Activated CD8-positive, alpha-beta T cell treated with anti-CD3 and anti-CD28 coated beads for 36 hours (primary cell): ENCODE data around the gene CHST12. TPM values are rescaled to one million over a fixed set of nuclear protein-coding genes. Genes with fewer than 3 reads are reported as not detected.

Source experiments
- ATAC-seq: fragments of 200-7000 bp; cut with Tn5 transposase; one replicate; pipeline ENCODE4 v1.10.0; 2021; ENCODE audit warnings: mild to moderate bottlenecking, moderate library complexity
- CTCF ChIA-PET: fragments of 350-600 bp; sonication (Branson Sonifier 250); formaldehyde crosslinking; loops from one replicate; lab custom pipeline; 2021; ENCODE audit warnings: antibody characterized with exemption; lab: Charles Lee
- POLR2A ChIA-PET: fragments of 350-600 bp; sonication (Branson Sonifier 250); formaldehyde crosslinking; loops from one replicate; lab custom pipeline; 2021; ENCODE audit warnings: antibody characterized with exemption; lab: Charles Lee
- DNase-seq: peaks from one replicate; pipeline ENCODE4 v3.0.0-alpha.2; 2020
- H3K27ac Mint-ChIP-seq: one replicate; pipeline ENCODE4 v1.8.0; 2021; ENCODE audit warnings: mild to moderate bottlenecking, mixed read lengths
- H3K27me3 Mint-ChIP-seq: one replicate; pipeline ENCODE4 v1.8.0; 2021; ENCODE audit warnings: mixed read lengths
- H3K36me3 Mint-ChIP-seq: one replicate; pipeline ENCODE4 v1.8.0; 2021; ENCODE audit warnings: low read depth, mixed read lengths
- H3K4me1 Mint-ChIP-seq: one replicate; pipeline ENCODE4 v1.8.0; 2021; ENCODE audit warnings: low read depth, mixed read lengths
- H3K4me3 Mint-ChIP-seq: one replicate; pipeline ENCODE4 v1.8.0; 2021; ENCODE audit warnings: mild to moderate bottlenecking, moderate library complexity, mixed read lengths
- H3K9me3 Mint-ChIP-seq: one replicate; pipeline ENCODE4 v1.8.0; 2021; ENCODE audit warnings: mixed read lengths
- intact Hi-C: fragments of 100-400 bp; cut with micrococcal nuclease; formaldehyde crosslinking; loops from one replicate; pipeline ENCODE4 v1.10.0; 2022
- total RNA-seq, 2 experiments: library from RNA; stranded (reverse); gene quantifications; one replicate each; pipeline ENCODE4 v1.2.3, GENCODE V29; 2021
- TF ChIP-seq, protein P1 (sequence below): fragments of 200-600 bp; IDR thresholded peaks from one replicate; pipeline ENCODE4 v1.8.0; 2022; ENCODE audit warnings: antibody characterized with exemption, mild to moderate bottlenecking

Gene CHST12
- total RNA-seq, 2 experiments from 2014 or later: 2.9 to 4.7 TPM

DNA sequence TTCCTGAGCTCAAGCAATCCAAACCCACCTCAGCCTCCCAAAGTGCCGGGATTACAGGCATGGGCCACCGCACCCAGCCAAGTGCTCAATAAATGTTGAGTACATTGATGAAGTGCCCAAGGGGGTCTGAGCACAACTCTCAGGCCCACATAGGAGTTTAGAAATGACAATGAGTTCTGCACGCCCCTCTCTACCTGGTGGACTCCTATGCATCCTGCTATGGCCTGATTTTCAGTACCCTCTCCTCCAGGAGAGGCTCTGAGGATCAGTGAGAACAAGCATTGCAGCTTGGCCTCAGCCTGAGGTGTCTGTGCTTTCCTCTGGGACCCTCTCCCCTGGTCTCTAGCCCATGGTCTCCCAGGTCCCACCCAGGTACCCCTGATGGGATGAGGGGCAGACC is 93.7 kb downstream of the CHST12 start:
- ATAC-seq: no peak
- intact Hi-C loops: no loop called here
- no peak overlapping the region for H3K27ac Mint-ChIP-seq

DNA sequence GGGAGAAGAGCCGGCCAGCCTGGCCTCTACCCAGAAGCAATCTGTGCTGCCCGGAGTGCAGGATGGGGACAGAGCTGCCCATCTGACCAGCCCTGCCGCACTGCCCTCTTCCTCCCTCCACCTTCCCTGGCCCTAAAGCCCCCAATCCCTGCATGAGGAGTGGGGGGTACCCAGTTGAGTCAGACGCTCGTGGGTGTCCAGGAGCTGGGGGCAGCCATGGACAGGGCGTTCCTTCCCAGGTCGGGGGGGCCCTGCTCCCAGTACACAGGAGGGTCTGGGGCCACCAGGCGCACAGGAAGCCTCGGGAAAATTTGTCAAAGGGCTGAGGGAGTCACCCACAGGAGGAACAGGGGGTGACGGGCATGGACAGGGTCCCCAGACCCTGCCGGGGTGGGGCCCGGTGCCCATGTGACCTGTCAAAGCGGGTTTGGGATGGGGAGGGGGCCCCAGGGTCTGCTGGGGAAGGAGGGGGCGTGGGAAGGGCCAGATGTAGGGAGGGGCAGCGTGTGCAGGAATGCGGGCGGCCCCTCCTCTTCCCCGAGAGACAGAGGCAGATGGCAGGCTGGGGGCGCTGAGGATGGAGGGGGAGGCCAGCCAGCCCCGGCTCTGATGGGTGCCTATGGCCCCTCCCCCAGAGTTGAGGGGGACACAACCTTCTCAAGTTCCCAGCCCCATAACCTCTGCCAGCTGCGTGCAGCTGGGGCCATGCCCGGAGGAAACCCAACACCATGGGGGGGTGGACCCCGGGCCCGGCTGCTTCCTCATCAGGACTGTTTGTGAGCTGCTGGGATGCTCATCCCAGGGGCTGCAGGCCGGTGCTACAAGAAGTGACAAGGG is 94.3 kb downstream of the CHST12 start:
- H3K4me3 Mint-ChIP-seq: no peak overlapping the region
- TF ChIP-seq, protein P1, sequence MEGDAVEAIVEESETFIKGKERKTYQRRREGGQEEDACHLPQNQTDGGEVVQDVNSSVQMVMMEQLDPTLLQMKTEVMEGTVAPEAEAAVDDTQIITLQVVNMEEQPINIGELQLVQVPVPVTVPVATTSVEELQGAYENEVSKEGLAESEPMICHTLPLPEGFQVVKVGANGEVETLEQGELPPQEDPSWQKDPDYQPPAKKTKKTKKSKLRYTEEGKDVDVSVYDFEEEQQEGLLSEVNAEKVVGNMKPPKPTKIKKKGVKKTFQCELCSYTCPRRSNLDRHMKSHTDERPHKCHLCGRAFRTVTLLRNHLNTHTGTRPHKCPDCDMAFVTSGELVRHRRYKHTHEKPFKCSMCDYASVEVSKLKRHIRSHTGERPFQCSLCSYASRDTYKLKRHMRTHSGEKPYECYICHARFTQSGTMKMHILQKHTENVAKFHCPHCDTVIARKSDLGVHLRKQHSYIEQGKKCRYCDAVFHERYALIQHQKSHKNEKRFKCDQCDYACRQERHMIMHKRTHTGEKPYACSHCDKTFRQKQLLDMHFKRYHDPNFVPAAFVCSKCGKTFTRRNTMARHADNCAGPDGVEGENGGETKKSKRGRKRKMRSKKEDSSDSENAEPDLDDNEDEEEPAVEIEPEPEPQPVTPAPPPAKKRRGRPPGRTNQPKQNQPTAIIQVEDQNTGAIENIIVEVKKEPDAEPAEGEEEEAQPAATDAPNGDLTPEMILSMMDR: no peak
- DNase-seq (no peak), ATAC-seq (no peak)
- peaks cover 4% of the 10 kb centered on the region for H3K27me3 Mint-ChIP-seq
- POLR2A ChIA-PET: no interaction called here
- H3K9me3 Mint-ChIP-seq: no peaks in the 10 kb centered on the region
- no peaks in the 10 kb centered on the region for H3K4me1 Mint-ChIP-seq
- no peak overlapping the region for H3K27ac Mint-ChIP-seq
- no peaks in the 10 kb centered on the region for H3K36me3 Mint-ChIP-seq
- CTCF ChIA-PET: interaction anchor here (1.0 to 1.5 kb wide), 2 partner anchors 14 to 29 kb away, joined by 4 to 9 read pairs; no protein-coding TSS in a partner anchor
- intact Hi-C loops: no loop called here

More for the DNA sequence above, 93.7 kb downstream of the CHST12 start:
- Mint-ChIP-seq H3K9me3 (peaks cover under 1% of the 10 kb centered on the region), H3K4me3 (no peak overlapping the region), H3K4me1 (no peaks in the 10 kb centered on the region), H3K27me3 (peaks cover 5% of the 10 kb centered on the region), H3K36me3 (no peaks in the 10 kb centered on the region)
- TF ChIP-seq, protein P1: no peak
- no peak for DNase-seq
- POLR2A ChIA-PET: interaction anchor here (0.6 kb wide), 1 partner anchor 119 kb away, joined by 3 read pairs; no protein-coding TSS in a partner anchor
- CTCF ChIA-PET: no interaction called here

Other genes with a start within 250 kb of the CHST12 start
- 10 to 100 TPM; 40.0 to 44.7 TPM for gene MAD1L1, start 170.7 kb upstream of the CHST12 start, total RNA-seq
- 10 to 100 TPM; 30.3 to 31.9 TPM for gene MRM2, start 161.4 kb upstream of the CHST12 start, total RNA-seq
- gene NUDT1, start 161.4 kb upstream of the CHST12 start, total RNA-seq: 10 to 100 TPM; 90.2 to 93.9 TPM
- 10 to 100 TPM; 31.7 to 36.8 TPM for gene SNX8, start 89.2 kb upstream of the CHST12 start, total RNA-seq
- 100 to 1,000 TPM; 252 to 256 TPM for gene EIF3B, start 48.8 kb upstream of the CHST12 start, total RNA-seq
- gene GRIFIN, start 72.8 kb downstream of the CHST12 start, total RNA-seq: not detected
- gene LFNG, start 116.2 kb downstream of the CHST12 start, total RNA-seq: 10 to 100 TPM; 50.6 TPM
- 10 to 100 TPM; 30.9 to 32.6 TPM for gene BRAT1, start 151.9 kb downstream of the CHST12 start, total RNA-seq
- gene IQCE, start 155.4 kb downstream of the CHST12 start, total RNA-seq: 1 to 10 TPM; 4.0 to 4.3 TPM
- gene TTYH3, start 228.4 kb downstream of the CHST12 start, total RNA-seq: 10 to 100 TPM; 30.3 to 32.3 TPM